IMR-90 (cell line): Measurements from ENCODE around the gene SARS2. TPM values are rescaled to one million over a fixed set of nuclear protein-coding genes. Genes with fewer than 3 reads are reported as not detected.

Experiments
- ATAC-seq: fragments of 200-7000 bp; cut with Tn5 transposase; 2 replicates; pipeline ENCODE4 v1.9.1; 2020; ENCODE audit warnings: low read depth, mild to moderate bottlenecking, moderate library complexity
- BruUV-seq: library from RNA; stranded (reverse); fragments of 400-500 nt; replicated peaks from 2 replicates; lab custom pipeline; 2021; lab: Mats Ljungman, UMichigan
- CTCF ChIA-PET: fragments of 300-600 bp; formaldehyde crosslinking; extraction: SDS; loops from one replicate; lab custom pipeline; 2021; ENCODE audit warnings: antibody characterized with exemption; lab: Yijun Ruan, JAX
- POLR2A ChIA-PET: fragments of 300-600 bp; sonication (Branson Sonifier 250); formaldehyde crosslinking; loops from one replicate; lab custom pipeline; 2022; ENCODE audit warnings: antibody characterized with exemption; ENCODE audit not compliant: unreplicated experiment; lab: Charles Lee
- DNase-seq: peaks from one replicate; pipeline ENCODE4 v3.0.0; 2013
- H2AFZ ChIP-seq: replicated peaks from 2 replicates; pipeline ENCODE3; 2013; ENCODE audit warnings: low read length, mild to moderate bottlenecking; ENCODE audit not compliant: poor library complexity
- H2AK5ac ChIP-seq: 2 replicates; pipeline ENCODE4 v1.6.1; 2013; ENCODE audit warnings: low read depth, low read length, inconsistent platforms
- H2AK9ac ChIP-seq: replicated peaks from 2 replicates; pipeline ENCODE3; 2013; ENCODE audit warnings: mild to moderate bottlenecking, low read depth, low read length, moderate library complexity; ENCODE audit not compliant: poor library complexity
- H2BK120ac ChIP-seq: 2 replicates; pipeline ENCODE4 v1.6.1; 2013; ENCODE audit warnings: low read depth, low read length, inconsistent platforms
- H2BK15ac ChIP-seq: 3 replicates; pipeline ENCODE4 v1.6.1; 2013; ENCODE audit warnings: low read depth, low read length, inconsistent platforms
- H2BK20ac ChIP-seq: 2 replicates; pipeline ENCODE4 v1.6.1; 2013; ENCODE audit warnings: low read depth, mild to moderate bottlenecking, inconsistent platforms, low read length, moderate library complexity
- H2BK5ac ChIP-seq: 2 replicates; pipeline ENCODE4 v1.6.1; 2013; ENCODE audit warnings: mild to moderate bottlenecking, low read depth, low read length, inconsistent platforms; ENCODE audit not compliant: poor library complexity, severe bottlenecking
- H3K14ac ChIP-seq: replicated peaks from 2 replicates; pipeline ENCODE4 v1.6.1; 2013; ENCODE audit warnings: low read depth, low read length, inconsistent platforms
- H3K18ac ChIP-seq: 2 replicates; pipeline ENCODE4 v1.6.1; 2013; ENCODE audit warnings: low read depth, low read length, control low read depth
- H3K23ac ChIP-seq: 2 replicates; pipeline ENCODE4 v1.6.1; 2013; ENCODE audit warnings: low read depth, low read length, inconsistent platforms
- H3K27ac ChIP-seq: 2 replicates; pipeline ENCODE4 v1.5.1; 2013; ENCODE audit warnings: mild to moderate bottlenecking, control low read depth, low read length; ENCODE audit not compliant: insufficient read depth
- H3K27me3 ChIP-seq: 2 replicates; pipeline ENCODE4 v1.6.1; 2013; ENCODE audit warnings: low read length; ENCODE audit not compliant: control insufficient read depth, insufficient read depth
- H3K36me3 ChIP-seq: 2 replicates; pipeline ENCODE4 v1.6.1; 2013; ENCODE audit warnings: low read length, mixed read lengths; ENCODE audit not compliant: control insufficient read depth, insufficient read depth
- H3K4ac ChIP-seq: 2 replicates; pipeline ENCODE4 v1.6.1; 2013; ENCODE audit warnings: low read depth, low read length, inconsistent platforms
- H3K4me1 ChIP-seq: 2 replicates; pipeline ENCODE4 v1.6.1; 2013; ENCODE audit warnings: low read length, mixed read lengths; ENCODE audit not compliant: control insufficient read depth, insufficient read depth
- H3K4me2 ChIP-seq: 2 replicates; pipeline ENCODE4 v1.6.1; 2013; ENCODE audit warnings: low read depth, mild to moderate bottlenecking, control low read depth, low read length, moderate library complexity
- H3K4me3 ChIP-seq: 2 replicates; pipeline ENCODE4 v1.5.1; 2013; ENCODE audit warnings: low read depth, mild to moderate bottlenecking, control low read depth, low read length, moderate library complexity; ENCODE audit not compliant: insufficient read depth
- H3K56ac ChIP-seq: 2 replicates; pipeline ENCODE4 v1.6.1; 2013; ENCODE audit warnings: low read length, inconsistent platforms; ENCODE audit not compliant: insufficient read depth; ENCODE audit errors: extremely low read depth
- H3K79me1 ChIP-seq, 2 experiments: 2 replicates each; pipeline ENCODE4 v1.6.1; 2013; ENCODE audit warnings: low read length in 2 of 2, inconsistent platforms in 1 of 2, low read depth in 1 of 2
- H3K9ac ChIP-seq: 2 replicates; pipeline ENCODE4 v1.6.1; 2013; ENCODE audit warnings: low read depth, low read length, control low read depth
- H3K9me1 ChIP-seq: 2 replicates; pipeline ENCODE4 v1.6.1; 2013; ENCODE audit warnings: low read length, inconsistent platforms; ENCODE audit not compliant: insufficient read depth
- H3K9me3 ChIP-seq: 2 replicates; pipeline ENCODE4 v1.6.1; 2013; ENCODE audit warnings: low read length; ENCODE audit not compliant: control insufficient read depth, insufficient read depth
- H4K20me1 ChIP-seq: 2 replicates; pipeline ENCODE4 v1.6.1; 2013; ENCODE audit warnings: low read length, inconsistent platforms; ENCODE audit not compliant: insufficient read depth
- H4K5ac ChIP-seq: 2 replicates; pipeline ENCODE4 v1.6.1; 2013; ENCODE audit warnings: mild to moderate bottlenecking, low read depth, low read length, control low read depth
- H4K8ac ChIP-seq, 2 experiments: 2 replicates each; pipeline ENCODE4 v1.6.1; 2013; ENCODE audit warnings: low read depth in 2 of 2, low read length in 2 of 2, control low read depth in 1 of 2, inconsistent platforms in 1 of 2
- H4K91ac ChIP-seq: 2 replicates; pipeline ENCODE4 v1.6.1; 2013; ENCODE audit warnings: low read depth, low read length, inconsistent platforms; ENCODE audit not compliant: insufficient read depth
- BHLHE40 ChIP-seq: fragments of 150-350 bp; IDR thresholded peaks from 2 replicates; pipeline ENCODE4 v1.6.1; 2016; ENCODE audit warnings: mild to moderate bottlenecking, low read depth, low read length
- CEBPB ChIP-seq: IDR thresholded peaks from 2 replicates; pipeline ENCODE4 v1.6.1; 2012; ENCODE audit warnings: low read depth, low read length, improper control_type of control experiment
- CHD1 ChIP-seq: IDR thresholded peaks from 2 replicates; pipeline ENCODE4 v1.6.1; 2012; ENCODE audit warnings: low read depth, low read length, improper control_type of control experiment
- CTCF ChIP-seq: conservative IDR thresholded peaks from 2 replicates; pipeline ENCODE4 v1.5.1; 2012; ENCODE audit warnings: mild to moderate bottlenecking, low read depth, low read length, improper control_type of control experiment
- FOS ChIP-seq: fragments of 150-350 bp; IDR thresholded peaks from 2 replicates; pipeline ENCODE4 v1.6.1; 2016; ENCODE audit warnings: low read depth, low read length
- MAZ ChIP-seq: IDR thresholded peaks from 2 replicates; pipeline ENCODE4 v1.6.1; 2012; ENCODE audit warnings: low read depth, mild to moderate bottlenecking, low read length, improper control_type of control experiment, moderate library complexity, borderline replicate concordance
- NFE2L2 ChIP-seq: fragments of 150-350 bp; IDR thresholded peaks from 2 replicates; pipeline ENCODE4 v1.6.1; 2016; ENCODE audit warnings: low read depth, mild to moderate bottlenecking, low read length
- POLR2A ChIP-seq: IDR thresholded peaks from 2 replicates; pipeline ENCODE4 v1.6.1; 2012; ENCODE audit warnings: mild to moderate bottlenecking, low read depth, low read length
- RAD21 ChIP-seq: IDR thresholded peaks from 2 replicates; pipeline ENCODE4 v1.6.1; 2012; ENCODE audit warnings: low read length, improper control_type of control experiment
- RCOR1 ChIP-seq: IDR thresholded peaks from 2 replicates; pipeline ENCODE4 v1.6.1; 2012; ENCODE audit warnings: mild to moderate bottlenecking, low read length, improper control_type of control experiment; ENCODE audit not compliant: insufficient replicate concordance
- RFX5 ChIP-seq: IDR thresholded peaks from 2 replicates; pipeline ENCODE4 v1.8.0; 2012; ENCODE audit warnings: low read depth, mild to moderate bottlenecking, low read length, moderate library complexity
- SMC3 ChIP-seq: fragments of 150-350 bp; IDR thresholded peaks from 2 replicates; pipeline ENCODE4 v1.6.1; 2016; ENCODE audit warnings: low read depth, mild to moderate bottlenecking, antibody characterized with exemption, low read length, moderate library complexity
- USF2 ChIP-seq: fragments of 150-350 bp; IDR thresholded peaks from 2 replicates; pipeline ENCODE4 v1.6.1; 2017; ENCODE audit warnings: mild to moderate bottlenecking, antibody characterized with exemption, low read length, low read depth
- WGBS, 2 experiments: methylation state at CpG; one replicate each; pipeline versions ENCODE4 v1.1.5 to v1.1.7; 2013; ENCODE audit warnings: missing lambda C conversion rate in 2 of 2; ENCODE audit not compliant: insufficient read length in 1 of 2; ENCODE audit errors: extremely low coverage in 2 of 2; 5-methylcytosine and 5-hydroxymethylcytosine counted together
- dilution Hi-C: fragments of 300-500 bp; cut with HindIII; formaldehyde crosslinking; loops from one replicate; pipeline ENCODE4 v1.14.3; 2018; ENCODE audit warnings: low sequenced_read_pairs; ENCODE audit not compliant: unreplicated experiment
- in situ Hi-C: fragments of 300-500 bp; cut with MboI; formaldehyde crosslinking; loops from 3 replicates; pipeline ENCODE4 v1.14.3; 2019; ENCODE audit warnings: low sequenced_read_pairs, inconsistent platforms, mixed read lengths
- intact Hi-C: fragments of 100-400 bp; cut with micrococcal nuclease; formaldehyde crosslinking; loops from 2 replicates; pipeline ENCODE4 v1.10.0; 2022
- polyA plus RNA-seq, 3 experiments: library from polyadenylated mRNA; depleted of rRNA; stranded (reverse); fragments of >200 nt; gene quantifications; 2 replicates each; pipeline ENCODE4 v1.2.3, GENCODE V29; 2012; ENCODE audit warnings: low replicate concordance in 1 of 3
- total RNA-seq: library from RNA; depleted of rRNA; stranded (reverse); fragments of >200 nt; gene quantifications from 2 replicates; pipeline ENCODE4 v1.2.3, GENCODE V29; 2012

SARS2 gene
- total and polyA plus RNA-seq, 2 of the 4 experiments (the other 2 are of a cell fraction): 10.8 to 33.4 TPM

GRCh38 chr19:38878575-38879399, 51.8 kb downstream of the SARS2 start (continued):
- no peak for TF ChIP-seq BHLHE40

GRCh38 chr19:38877781-38878574, 52.6 kb downstream of the SARS2 start, which contains the start of gene RINL:
Gene RINL, minus strand, starts transcription at chr19:38878275. Its CDS starts 1,533 bp downstream, at chr19:38876742.
- H3K9ac ChIP-seq: no peak within 1 kb of the TSS
- DNase-seq (no peak), ATAC-seq (no peak)
- no peaks in the 10 kb centered on the region for H3K9me3 ChIP-seq
- no peaks in the 10 kb centered on the region for H4K20me1 ChIP-seq
- no peaks in the 10 kb centered on the region for H3K9me1 ChIP-seq
- intact Hi-C loops: no loop called here
- no peak within 1 kb of the TSS for H2BK5ac ChIP-seq
- H3K4ac ChIP-seq: no peak within 1 kb of the TSS
- H2BK20ac ChIP-seq: no peak within 1 kb of the TSS
- H3K4me1 ChIP-seq: no peaks in the 10 kb centered on the region
- H4K91ac ChIP-seq: no peak within 1 kb of the TSS
- peak within 1 kb of the TSS; percentile 84 for H2AK9ac ChIP-seq
- no peak within 1 kb of the TSS for H2AFZ ChIP-seq
- H3K18ac ChIP-seq: no peak within 1 kb of the TSS
- POLR2A ChIA-PET: no interaction called here
- H3K4me3 ChIP-seq: no peak within 1 kb of the TSS
- no peak within 1 kb of the TSS for H2AK5ac ChIP-seq
- CTCF ChIA-PET: no interaction called here
- peaks cover 13% of the 10 kb centered on the region for H3K36me3 ChIP-seq
- H3K14ac ChIP-seq: no peak within 1 kb of the TSS
- dilution Hi-C loops: no loop called here
- no peak within 1 kb of the TSS for H3K4me2 ChIP-seq
- no peak within 1 kb of the TSS for H3K56ac ChIP-seq
- H3K27me3 ChIP-seq: no peaks in the 10 kb centered on the region
- 75% methylated on average over 2 of the region's 11 CpGs; no CpG with 5 or more reads in 1 of the 2 experiments for WGBS, 2 experiments
- no peak within 1 kb of the TSS for H3K23ac ChIP-seq
- no TSS peak for BruUV-seq
- H3K79me1 ChIP-seq: no peaks in the 10 kb centered on the region
- no peak within 1 kb of the TSS for H3K27ac ChIP-seq
- H2BK120ac ChIP-seq: no peak within 1 kb of the TSS
- no peak within 1 kb of the TSS for H4K5ac ChIP-seq
- H2BK15ac ChIP-seq: no peak within 1 kb of the TSS
- H4K8ac ChIP-seq: no peak within 1 kb of the TSS
- in situ Hi-C loops: no loop called here
- no peak for TF ChIP-seq RFX5
- TF ChIP-seq MAZ: no peak
- no peak for TF ChIP-seq SMC3
- no peak for TF ChIP-seq CTCF
- TF ChIP-seq RAD21: no peak
- TF ChIP-seq POLR2A: no peak
- no peak for TF ChIP-seq BHLHE40
- no peak for TF ChIP-seq CEBPB
- no peak for TF ChIP-seq CHD1
- no peak for TF ChIP-seq NFE2L2
- no peak for TF ChIP-seq RCOR1
- TF ChIP-seq FOS: no peak
- no peak for TF ChIP-seq USF2
